NCI-H2171 treated with DMSO at 0.1 percent for 48 hours (cell line): ENCODE measurements around the gene C19orf47.
A peak's percentile ranks its signal among the peaks of the same experiment; 100 is the strongest.

Experiments used
- DNase-seq: peaks from one replicate; lab custom pipeline; 2025; lab: John Stamatoyannopoulos, UW

Gene C19orf47

DNA sequence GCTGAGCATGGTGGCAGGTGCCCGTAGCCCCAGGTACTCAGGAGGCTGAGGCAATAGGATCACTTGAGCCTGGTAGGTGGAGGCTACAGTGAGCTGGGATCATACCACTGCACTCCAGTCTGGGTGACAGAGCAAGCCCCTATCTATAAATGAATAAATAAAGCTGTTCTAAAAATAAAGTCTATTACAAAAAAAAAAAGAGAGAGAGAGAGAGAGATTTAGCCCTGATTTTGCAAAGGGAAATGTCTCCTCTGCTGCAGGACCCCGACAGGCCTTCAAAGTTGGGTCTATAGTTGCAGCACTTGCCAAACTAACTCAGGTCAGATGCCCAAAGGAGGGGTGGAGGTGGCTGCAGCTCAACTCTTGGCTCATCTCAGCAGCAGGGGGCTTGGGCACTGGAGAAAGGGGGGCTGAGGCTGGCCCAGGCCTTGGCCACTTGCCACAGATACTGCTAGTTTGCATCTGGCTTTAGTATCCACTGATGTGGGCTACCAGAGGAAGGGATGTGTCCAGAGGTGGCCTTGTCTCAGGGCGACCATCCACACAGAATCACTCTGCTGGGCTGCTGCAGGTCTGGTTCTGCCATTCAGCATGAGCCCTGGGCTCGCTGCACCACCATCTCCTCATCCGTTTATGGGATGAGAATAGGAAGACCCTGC lies 32.3 kb downstream of the C19orf47 start:
- DNase-seq = no peak

DNA sequence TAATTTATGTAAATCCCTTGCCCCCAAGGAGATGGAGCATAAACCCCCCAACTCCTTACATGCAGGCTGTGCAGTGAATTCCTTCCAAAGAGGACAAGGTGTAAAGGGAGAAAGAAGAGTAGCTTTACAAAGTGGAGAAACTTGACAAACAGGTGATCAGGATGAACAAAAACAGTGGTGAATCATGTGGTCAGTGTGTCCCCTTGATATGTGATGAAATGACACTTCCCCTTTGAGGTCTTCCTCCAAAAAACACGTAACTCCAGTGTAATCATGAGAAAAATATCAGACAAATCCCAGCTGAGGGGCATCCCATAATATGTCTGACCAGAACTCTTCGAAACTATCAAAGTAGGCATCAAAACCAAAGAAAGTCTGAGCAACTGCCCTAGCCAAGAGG lies 33.5 kb downstream of the C19orf47 start:
- DNase-seq = no peak

DNA sequence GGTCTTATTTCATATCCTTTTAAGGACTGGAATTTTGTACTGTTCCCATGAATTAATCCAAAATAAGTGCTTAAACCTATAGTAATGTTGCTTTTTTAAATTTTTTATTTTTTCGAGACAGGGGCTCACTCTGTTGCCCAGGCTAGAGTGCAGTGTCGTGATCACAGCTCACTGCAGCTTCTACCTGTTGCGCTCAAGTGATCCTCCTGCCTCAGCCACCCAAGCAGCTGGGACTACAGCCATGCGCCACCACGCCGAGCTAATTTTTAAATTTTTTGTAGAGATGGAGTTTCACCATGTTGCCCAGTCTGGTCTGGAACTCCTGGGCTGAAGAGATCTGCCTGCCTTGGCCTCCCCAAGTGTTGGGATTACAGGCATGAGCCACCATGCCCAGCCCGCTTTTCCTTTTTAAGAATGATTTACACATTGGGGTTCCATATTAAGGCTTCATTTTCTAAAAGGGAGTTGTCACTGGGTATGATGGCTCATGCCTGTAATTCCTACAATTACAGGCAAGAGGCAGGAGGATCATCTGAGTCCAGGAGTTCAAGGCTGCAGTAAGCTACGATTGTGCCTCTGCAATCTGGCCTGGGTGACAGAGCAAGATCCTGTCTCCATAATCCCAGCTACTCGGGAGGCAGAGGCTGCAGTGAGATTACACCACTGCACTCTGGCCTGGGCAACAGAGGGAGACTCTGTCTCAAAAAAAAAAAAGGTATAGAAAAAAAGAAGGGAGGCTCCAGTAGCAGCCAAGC lies 34.8 kb downstream of the C19orf47 start:
- DNase-seq = no peak

DNA sequence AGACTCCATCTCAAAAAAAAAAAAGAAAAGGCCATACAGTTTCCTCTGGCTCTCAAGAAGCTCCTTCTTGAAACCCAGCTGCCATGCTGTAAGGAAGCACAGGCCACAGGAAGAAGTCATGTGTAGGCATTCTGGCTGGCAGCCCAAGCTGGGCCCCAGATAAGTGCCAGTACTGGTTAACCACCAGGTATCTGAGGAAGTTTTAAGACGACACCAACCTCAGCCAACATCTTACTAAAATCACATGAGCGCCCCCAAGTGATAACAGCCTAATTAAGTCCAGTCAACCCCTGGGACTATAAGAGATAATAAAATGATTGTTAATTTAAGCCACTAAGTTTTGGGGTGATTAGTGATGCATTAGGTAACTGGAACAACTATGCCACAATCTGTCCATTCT lies 35.7 kb downstream of the C19orf47 start:
- DNase-seq = no peak

DNA sequence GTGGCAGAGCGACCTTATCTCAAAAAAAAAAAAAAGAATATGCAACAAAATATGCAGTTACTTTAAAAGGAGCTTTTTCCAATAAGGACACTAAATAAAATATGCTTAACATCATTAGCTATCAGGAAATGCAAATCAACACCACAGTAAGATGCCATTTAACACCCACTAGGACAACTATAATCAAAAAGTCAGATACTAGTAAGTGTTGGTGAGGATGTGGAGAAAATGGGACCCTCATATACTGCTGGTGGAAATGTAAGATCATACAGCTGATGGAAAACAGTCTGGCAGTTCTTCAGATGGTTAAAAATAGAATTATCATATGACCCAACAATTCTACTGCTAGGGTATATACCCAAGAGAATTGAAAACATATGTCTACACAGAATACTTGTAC lies 38.5 kb downstream of the C19orf47 start:
- peak; percentile 48 for DNase-seq

DNA sequence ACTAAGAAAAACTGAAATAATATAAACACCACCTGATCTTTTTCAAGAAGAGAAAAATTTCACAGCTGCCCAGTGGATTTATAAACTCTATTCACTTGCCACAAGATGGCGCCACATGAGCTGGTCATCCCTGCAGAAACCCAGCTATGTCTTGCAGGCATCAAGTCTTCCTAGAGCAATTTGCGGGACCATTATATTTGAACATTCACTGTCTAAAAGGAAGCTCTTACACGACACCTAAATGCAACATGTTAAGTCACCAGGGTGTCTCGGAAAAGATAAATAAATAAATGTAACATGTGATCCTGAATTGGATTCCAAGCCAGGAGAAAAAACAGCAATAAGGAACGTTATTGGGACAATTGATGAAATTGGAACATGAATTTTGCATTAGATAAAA lies 42.8 kb downstream of the C19orf47 start:
- DNase-seq = peak; percentile 79

DNA sequence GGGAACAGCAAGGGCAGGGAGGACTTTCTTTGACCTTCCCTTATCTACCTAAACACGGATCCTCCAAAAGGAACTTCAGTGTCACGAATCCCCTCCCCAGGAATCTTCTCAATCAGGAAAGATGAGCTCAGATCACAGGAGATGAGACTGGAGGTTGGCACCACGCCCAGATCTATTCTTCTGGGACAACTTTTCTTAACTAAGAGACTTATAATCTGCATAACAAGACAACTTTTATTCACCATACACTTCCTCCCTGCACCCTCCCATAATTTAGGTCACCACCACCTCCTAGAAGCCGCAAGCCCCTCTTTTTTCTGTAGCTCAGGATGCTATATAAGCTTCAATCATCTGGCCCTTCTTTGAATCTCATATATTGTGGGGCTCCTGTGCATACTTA lies 43.9 kb downstream of the C19orf47 start:
- peak; percentile 14 for DNase-seq

DNA sequence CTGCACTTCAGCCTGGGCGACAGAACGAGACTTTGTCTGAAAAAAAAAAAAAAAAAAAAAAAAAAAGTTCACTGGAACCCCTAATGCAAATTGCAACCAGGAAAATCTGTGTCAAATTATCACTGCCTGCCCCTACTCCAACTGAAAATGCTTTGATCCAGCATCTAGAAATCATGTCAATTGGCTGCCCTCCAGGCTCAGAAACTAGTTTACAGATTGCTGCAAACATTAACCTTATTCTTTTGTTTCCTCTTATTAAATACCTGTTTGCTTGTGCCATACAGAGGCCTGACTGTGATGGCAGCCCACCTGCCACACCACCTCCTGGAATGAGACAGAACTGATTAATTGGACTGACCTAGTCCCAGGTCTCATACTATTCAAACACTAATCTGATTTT lies 44.4 kb downstream of the C19orf47 start:
- DNase-seq = no peak

DNA sequence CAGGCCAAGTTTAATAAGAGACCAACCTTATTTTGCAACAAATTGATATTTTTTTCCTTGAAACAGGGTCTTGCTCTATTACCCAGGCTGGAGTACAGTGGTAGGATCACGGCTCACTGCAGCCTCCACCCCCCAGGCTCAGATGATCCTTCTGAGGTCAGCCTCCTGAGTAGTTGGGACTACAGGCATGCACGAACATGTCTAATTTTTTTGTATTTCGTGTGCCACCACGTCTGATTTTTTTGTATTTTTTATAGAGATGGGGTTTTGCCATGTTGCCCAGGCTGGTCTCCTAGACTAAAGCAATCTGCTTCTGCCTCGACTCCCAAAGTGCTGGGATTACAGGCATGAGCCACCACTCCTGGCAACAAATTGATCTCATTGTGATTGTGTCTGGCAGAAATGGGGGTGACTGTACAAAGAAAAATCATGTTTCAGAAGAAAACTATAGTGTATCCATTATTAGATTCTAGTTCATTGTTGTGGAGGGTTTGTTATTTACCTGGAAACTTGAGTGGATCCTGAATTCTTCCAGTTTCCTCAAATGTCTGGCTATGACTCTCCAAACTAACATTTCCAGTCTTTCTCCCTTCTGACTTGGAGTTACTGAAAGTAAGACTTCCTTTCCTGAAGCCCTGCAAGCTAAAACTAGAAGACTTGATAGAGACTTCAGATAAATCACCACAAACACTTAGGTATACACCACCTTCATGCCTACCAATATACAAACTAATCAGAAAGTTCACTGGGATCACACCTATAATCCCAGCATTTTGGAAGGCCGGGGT lies 45.8 kb downstream of the C19orf47 start:
- peak; percentile 36 for DNase-seq

DNA sequence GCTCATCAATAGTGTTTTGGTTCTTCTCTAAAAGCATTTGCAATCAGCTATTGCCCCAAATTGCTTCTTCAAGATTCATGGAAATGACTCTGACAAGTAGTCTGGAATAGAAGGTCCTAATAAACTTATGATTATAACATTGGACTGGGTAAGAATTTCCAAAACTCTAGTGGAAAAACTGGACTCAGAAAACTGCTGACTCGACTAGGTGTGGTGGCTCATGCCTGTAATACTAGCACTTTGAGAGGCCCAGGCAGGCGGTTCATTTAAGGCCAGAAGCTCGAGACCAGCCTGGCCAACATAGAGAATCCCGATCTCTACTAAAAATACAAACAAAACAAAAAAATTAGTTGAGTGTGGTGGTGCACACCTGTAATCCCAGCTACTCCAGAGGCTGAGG lies 47.5 kb downstream of the C19orf47 start:
- no peak for DNase-seq

DNA sequence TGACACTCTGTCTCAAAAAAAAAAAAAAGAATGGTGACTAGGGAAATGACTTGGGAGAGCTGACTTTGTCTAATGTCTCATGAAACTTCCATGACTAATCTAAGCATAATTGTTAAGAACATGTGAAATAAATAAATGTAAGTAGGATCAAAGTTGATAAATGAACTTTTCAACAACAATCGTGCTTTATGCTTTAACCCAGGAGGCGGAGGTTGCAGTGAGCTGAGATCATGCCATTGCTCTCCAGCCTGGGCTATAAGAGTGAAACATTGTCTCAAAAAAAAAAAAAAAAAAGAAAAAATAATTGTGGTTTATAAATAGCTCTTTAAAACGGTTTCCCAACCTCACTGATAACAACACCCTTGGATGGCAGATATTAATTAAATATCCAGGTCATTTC lies 50.2 kb downstream of the C19orf47 start:
- no peak for DNase-seq

DNA sequence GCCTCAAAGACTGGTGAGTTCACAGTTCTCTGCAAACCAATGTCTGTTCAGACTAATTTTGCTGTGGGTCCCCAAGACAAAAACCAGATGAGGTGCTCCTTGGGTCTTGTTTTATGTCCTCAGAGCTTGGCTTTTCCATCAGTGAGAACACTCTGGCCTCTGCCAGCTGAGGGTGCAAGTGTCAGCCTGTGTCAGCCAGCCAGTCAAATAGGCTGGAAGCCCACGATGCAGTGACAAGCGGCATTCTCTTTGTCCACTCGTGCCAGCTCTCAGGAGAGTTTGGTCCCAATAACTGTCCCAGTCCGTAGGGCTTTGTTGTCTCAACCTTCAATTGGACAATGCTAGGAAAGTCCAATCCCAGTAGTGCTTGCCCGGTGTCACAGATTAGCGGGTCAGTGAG lies 53.6 kb downstream of the C19orf47 start:
- DNase-seq = no peak

DNA sequence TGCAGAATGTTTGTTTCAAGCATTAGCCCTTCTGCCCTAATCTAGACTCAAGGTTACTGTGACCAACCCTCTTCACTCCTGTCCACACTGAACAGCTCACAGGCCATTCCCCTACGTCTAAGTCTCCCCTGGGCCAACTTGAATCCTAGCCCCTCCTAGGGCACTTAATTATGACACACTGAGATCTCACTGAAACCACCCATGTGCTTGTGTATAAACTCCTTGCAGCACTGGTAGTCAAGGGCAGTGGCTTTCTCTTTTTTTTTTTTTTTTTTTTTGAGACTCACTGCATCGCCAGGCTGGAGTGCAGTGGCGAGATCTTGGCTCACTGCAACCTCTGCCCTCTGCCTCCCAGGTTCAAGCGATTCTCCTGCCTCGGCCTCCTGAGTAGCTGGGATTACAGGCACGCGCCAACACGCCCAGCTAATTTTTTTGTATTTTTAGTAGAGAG lies 61.2 kb downstream of the C19orf47 start:
- DNase-seq = no peak

DNA sequence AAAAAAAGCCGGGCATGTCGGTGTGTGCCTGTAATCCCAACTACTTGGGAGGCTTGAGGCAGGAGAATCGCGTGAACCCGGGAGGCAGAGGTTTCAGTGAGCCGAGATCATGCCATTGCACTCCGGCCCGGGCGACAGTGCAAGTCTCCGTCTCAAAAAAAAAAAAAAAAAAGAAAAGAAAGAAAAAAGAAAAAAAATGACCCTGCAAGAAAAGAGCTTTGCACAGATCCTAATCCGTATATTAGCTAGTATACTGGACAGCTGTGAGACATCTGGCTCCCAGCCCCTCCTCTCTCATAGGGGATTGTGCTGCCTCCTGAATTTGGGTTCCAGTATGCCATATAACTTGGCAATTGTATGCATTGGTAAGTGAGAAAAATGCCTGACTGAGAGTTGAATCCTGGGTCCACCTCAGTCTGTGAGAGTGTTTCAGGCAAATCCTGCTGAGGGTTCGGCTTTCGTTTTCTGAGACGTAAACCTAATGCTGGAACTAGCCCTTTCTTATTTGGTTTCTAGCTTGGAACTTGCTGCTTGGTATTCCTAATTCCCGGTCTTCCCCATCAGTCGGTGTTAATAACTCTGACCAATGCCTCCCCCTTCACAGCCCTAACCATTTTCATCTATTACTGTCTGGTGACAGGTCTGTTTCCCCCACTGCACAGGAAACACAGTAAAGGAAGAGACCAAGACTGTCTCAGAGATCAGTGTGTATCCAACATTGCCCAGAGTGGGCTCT lies 61.8 kb downstream of the C19orf47 start:
- DNase-seq = no peak

DNA sequence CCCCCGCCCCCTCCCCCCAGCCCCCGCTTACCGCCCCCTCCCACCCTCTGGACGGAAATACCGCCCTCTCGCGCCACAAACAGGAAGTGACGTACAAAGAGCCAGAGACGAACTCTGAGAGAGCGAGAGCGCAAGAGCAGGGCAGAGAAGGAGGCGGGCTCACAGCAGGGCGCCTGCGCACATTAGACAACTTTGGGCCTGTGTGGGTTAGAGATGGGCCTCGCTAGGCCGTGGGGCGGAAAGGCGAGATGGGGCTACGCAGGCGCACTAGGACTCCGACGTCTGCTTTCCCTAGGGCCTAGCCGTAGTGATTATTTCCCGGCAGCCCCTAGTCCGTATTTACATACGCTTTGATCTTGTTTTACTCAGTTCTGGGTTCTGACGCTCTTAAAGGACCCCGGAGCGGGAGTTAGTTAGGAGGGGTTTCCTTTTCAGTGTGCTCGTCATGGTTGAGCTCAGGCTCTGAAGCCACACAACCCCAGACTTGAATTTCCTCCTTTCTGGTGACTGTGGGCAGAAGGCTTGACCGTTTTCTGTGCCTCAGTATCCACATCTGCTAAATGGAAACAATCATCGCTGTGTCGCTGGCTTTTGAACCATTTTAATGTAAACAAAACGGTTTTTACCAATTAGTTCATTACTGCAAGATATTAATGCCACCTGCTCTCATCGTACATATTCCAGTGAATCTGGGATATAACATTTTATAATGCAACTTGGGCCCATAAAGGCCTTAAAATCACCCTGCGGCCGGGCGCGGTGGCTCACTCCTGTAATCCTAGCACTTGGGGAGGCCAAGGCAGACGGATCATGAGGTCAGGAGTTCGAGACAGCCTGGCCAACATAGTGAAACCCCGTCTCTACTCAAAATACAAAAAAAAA lies 62.6 kb downstream of the C19orf47 start:
- peak; percentile 100 for DNase-seq

DNA sequence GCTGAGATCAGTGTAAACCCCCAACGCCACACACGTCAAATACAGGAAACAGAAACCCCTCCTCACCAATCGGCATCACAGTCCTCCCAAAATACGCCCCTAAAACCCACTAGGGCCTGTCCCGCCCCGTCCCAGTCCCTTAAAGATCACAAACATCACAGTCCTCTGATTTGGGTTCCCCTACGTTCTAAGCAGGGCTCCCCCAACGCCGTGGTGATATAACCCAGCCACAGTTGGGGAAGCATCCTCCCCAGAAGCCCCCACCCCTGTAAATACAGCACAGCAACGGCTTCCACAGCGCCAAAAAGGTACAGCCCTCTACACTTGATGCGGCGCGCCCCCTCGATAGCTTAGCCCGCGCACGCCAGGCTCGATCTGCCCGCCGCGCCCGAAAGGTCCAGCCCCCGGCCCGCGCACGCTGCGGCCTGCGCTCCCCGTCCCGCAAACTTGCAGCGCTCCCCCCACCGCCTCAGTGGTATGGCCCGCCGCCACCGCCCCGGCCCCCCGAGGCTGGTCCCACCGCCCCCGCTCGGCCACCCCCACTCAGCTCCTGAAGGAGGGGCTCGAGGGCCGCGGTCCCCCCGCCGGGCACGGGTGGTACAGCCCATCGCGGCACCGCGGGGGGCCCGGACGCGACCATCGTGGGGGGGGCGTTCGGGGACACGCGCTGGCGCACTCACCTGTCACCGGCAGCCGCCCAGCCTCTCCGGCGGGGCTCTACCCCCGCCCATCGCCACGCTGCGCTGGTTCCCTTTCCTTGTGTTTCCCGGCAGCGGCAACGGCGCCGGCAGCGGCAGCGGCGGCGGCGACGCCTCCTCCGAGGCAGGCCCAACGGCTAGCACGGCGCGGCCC lies 63.5 kb downstream of the C19orf47 start, which contains the start of gene AKT2:
AKT2 (minus strand) TSS at position 845 of the 852 bp plus-strand sequence. CDS start 20,078 bp downstream, outside the sequence.
- no peak for DNase-seq

DNA sequence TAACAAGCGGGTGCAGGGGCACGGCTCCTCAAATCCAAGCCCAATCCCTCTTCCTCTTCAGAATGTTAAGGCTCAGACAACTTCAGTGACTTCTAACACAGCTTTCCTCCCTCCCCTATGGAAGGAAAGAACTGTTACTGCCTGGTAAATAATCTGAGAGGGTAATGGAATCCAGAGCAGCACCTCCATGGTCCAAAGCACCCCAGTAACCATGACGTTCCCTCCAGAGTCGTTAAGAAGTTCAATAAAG lies 64.0 kb downstream of the C19orf47 start:
- DNase-seq = no peak

DNA sequence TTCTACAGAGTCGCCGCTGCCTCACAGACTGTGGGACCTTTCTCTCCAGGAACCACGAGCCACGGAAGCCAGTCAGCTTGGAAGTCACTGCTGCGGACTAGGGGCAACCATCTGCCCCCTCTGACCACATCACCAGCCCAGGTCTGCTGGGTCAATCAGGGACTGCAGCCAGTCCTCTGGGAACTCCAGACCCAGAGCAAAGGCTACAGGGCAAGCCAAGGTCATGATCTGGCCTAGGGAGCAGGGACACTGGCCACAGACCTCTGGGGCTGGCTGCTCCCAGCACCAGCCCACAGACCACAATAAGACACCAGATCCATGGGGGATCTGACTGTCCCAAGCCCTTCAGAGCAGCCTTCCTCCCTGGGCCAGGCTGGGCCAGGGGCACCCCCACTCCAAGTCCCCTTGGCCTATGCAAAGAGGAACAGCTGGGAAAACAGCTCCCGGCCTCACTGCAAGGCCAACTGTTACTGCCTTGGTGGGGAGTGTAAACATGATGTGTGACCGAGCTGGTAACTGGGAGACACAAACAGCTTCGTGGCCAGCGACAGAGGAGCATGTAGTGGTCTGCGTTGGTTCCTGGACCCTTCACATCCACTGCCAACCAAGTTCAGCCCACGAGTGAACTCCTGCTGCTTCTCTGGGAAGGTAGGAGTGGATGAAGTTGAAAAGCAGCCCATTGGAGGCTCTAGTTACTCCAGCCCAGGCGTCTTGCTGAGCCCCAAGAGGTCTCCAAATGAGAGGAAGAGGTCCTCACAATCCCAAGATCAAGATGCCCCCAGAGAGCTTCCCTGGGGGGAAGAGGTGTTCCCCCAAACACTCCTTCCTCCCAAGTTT lies 64.6 kb downstream of the C19orf47 start:
- no peak for DNase-seq

DNA sequence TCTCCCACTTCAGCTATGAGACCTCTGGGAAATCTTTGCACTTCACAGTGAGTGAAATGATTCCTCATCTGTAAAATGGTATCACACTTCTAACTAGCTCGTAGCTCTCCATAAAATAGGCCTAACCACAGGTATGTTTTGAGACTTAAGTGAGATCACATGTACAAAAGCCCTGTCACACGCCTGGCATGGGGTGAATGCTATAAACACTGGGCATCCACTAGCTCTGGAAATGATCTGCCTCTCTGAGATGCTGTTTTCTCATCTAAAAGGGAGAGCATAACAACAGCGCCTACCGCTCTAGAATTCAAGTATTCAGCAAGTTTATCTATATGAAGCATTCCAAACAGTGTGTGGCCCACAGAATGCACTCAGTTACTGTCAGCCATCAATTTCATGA lies 65.3 kb downstream of the C19orf47 start:
- no peak for DNase-seq

DNA sequence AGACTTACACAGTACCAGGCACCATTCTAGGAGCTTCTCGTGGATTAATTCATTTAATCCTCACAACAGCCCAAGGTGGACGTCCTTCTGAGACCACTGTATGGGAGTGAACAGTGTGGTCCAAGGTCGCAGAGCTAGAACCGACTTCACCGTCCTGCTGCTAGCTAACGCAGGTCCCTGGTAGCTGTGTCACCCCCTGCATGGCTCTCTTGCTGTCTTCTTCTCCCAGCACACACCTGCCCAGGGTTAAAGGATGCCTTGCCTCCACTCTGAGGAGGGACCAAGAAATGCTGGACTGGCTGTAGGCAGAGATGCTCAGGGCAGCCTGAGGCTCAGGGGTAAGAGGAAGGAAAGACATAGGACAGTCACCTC lies 66.0 kb downstream of the C19orf47 start:
- DNase-seq = no peak
